ENCODE measurements around the gene IFTAP.

IFTAP gene

GRCh38 chr11:36598051-36598450 lies 3.7 kb downstream of the IFTAP start, which contains the start of gene RAG2:
RAG2 (minus strand) TSS chr11:36598236; CDS start chr11:36594168, 4,068 bp downstream.
- no peak for DNase-seq (ENCODE audit: low read depth)

- no peak for DNase-seq (ENCODE audit: low read depth)
Measured at GRCh38 chr11:36600180-36600579, 5.9 kb downstream of the IFTAP start.

GRCh38 chr11:36601155-36601554 lies 6.9 kb downstream of the IFTAP start:
- DNase-seq (ENCODE audit: low read depth): no peak

GRCh38 chr11:36602135-36602534 lies 7.8 kb downstream of the IFTAP start:
- DNase-seq (ENCODE audit: low read depth): no peak

- DNase-seq (ENCODE audit: low read depth): no peak
Measured at GRCh38 chr11:36605221-36606216, 11.2 kb downstream of the IFTAP start.

- no peak for DNase-seq (ENCODE audit: low read depth)
Measured at GRCh38 chr11:36608491-36609199, 14.3 kb downstream of the IFTAP start.

GRCh38 chr11:36609383-36609782 lies 15.1 kb downstream of the IFTAP start:
- DNase-seq (ENCODE audit: low read depth): no peak

GRCh38 chr11:36615826-36616225 lies 21.5 kb downstream of the IFTAP start:
- no peak for DNase-seq (ENCODE audit: low read depth)

GRCh38 chr11:36617543-36618362 lies 23.5 kb downstream of the IFTAP start:
- DNase-seq (ENCODE audit: low read depth): no peak

GRCh38 chr11:36618363-36619047 lies 24.2 kb downstream of the IFTAP start:
- no peak for DNase-seq (ENCODE audit: low read depth)

GRCh38 chr11:36619502-36619901 lies 25.2 kb downstream of the IFTAP start:
- DNase-seq (ENCODE audit: low read depth): no peak

- no peak for DNase-seq (ENCODE audit: low read depth)
Measured at GRCh38 chr11:36620246-36620645, 25.9 kb downstream of the IFTAP start.

GRCh38 chr11:36622431-36623136 lies 28.3 kb downstream of the IFTAP start:
- no peak for DNase-seq (ENCODE audit: low read depth)

GRCh38 chr11:36623494-36623893 lies 29.2 kb downstream of the IFTAP start:
- DNase-seq (ENCODE audit: low read depth): no peak

GRCh38 chr11:36627006-36627405 lies 32.7 kb downstream of the IFTAP start:
- DNase-seq (ENCODE audit: low read depth): no peak

GRCh38 chr11:36627471-36627870 lies 33.2 kb downstream of the IFTAP start:
- no peak for DNase-seq (ENCODE audit: low read depth)

GRCh38 chr11:36628141-36628540 lies 33.8 kb downstream of the IFTAP start:
- DNase-seq (ENCODE audit: low read depth): no peak

GRCh38 chr11:36628765-36629244 lies 34.5 kb downstream of the IFTAP start:
- DNase-seq (ENCODE audit: low read depth): no peak

- DNase-seq (ENCODE audit: low read depth): no peak
Measured at GRCh38 chr11:36631774-36632173, 37.5 kb downstream of the IFTAP start.

GRCh38 chr11:36635066-36635862 lies 41.0 kb downstream of the IFTAP start:
- no peak for DNase-seq (ENCODE audit: low read depth)

All from stimulated activated CD8-positive, alpha-beta memory T cell treated with anti-CD3 and anti-CD28 coated beads, Interleukin-4, amount 100 ng/mL, for 24 hours (primary cell).